Measurements from ENCODE around the gene PILRA. TPM values are rescaled to one million over a fixed set of nuclear protein-coding genes. Genes with fewer than 3 reads are reported as not detected.

Gene PILRA
- polyA plus RNA-seq, 1 donor (not counting 4 experiments of a cell fraction or from before 2014, with no cell fraction given) = 0.33 TPM

Small RNA genes within 50 kb of the gene (small RNA-seq; reads per million reads assigned to genes)
- 0 reads per million in 3 experiments for gene RF00019 (ENCODE audit: insufficient read length in 3 of 3, low read depth in 3 of 3, low replicate concordance in 1 of 3)

Other genes starting within 250 kb of the PILRA start
- gene MBLAC1, start 246.5 kb upstream of the PILRA start, polyA plus RNA-seq = 0.21 to 0.50 TPM (median 0.46 TPM) in 3 replicates
- 99.2 to 151 TPM (median 115 TPM) in 3 replicates for gene LAMTOR4, start 224.6 kb upstream of the PILRA start, polyA plus RNA-seq
- 3.1 to 4.7 TPM (median 4.4 TPM) in 3 replicates for gene TRAPPC14, start 214.8 kb upstream of the PILRA start, polyA plus RNA-seq
- 1.5 to 2.7 TPM (median 1.5 TPM) in 3 replicates for gene GAL3ST4, start 204.9 kb upstream of the PILRA start, polyA plus RNA-seq
- 0.55 to 0.81 TPM (median 0.61 TPM) in 3 replicates for gene GPC2, start 196.1 kb upstream of the PILRA start, polyA plus RNA-seq
- 0.10 to 0.28 TPM (median 0.15 TPM) in 3 replicates for gene STAG3, start 195.6 kb upstream of the PILRA start, polyA plus RNA-seq
- 0.31 to 0.41 TPM (median 0.36 TPM) in 3 replicates for gene PVRIG, start 153.5 kb upstream of the PILRA start, polyA plus RNA-seq
- not detected in 3 replicates for gene SPDYE3, start 65.8 kb upstream of the PILRA start, polyA plus RNA-seq
- 16.5 to 31.4 TPM (median 23.1 TPM) in 3 replicates for gene PILRB, start 15.4 kb upstream of the PILRA start, polyA plus RNA-seq
- 1.4 to 2.0 TPM (median 1.7 TPM) in 3 replicates for gene ZCWPW1, start 55.2 kb downstream of the PILRA start, polyA plus RNA-seq
- 10.6 to 14.7 TPM (median 10.8 TPM) in 3 replicates for gene MEPCE, start 56.3 kb downstream of the PILRA start, polyA plus RNA-seq
- gene PPP1R35, start 63.0 kb downstream of the PILRA start, polyA plus RNA-seq = 12.2 to 15.3 TPM (median 13.3 TPM) in 3 replicates
- gene SPACDR, start 90.8 kb downstream of the PILRA start, polyA plus RNA-seq = 0.24 to 0.54 TPM (median 0.37 TPM) in 3 replicates
- 8.4 to 16.6 TPM (median 9.1 TPM) in 3 replicates for gene TSC22D4, start 105.7 kb downstream of the PILRA start, polyA plus RNA-seq
- gene NYAP1, start 110.4 kb downstream of the PILRA start, polyA plus RNA-seq = 0.16 to 0.48 TPM (median 0.16 TPM) in 3 replicates
- gene AGFG2, start 165.7 kb downstream of the PILRA start, polyA plus RNA-seq = 3.1 to 4.1 TPM (median 3.4 TPM) in 3 replicates
- 0.16 to 0.21 TPM in 2 of 3 replicates, not detected in the other for gene SAP25, start 200.4 kb downstream of the PILRA start, polyA plus RNA-seq
- 4.9 to 8.1 TPM (median 7.3 TPM) in 3 replicates for gene LRCH4, start 212.6 kb downstream of the PILRA start, polyA plus RNA-seq
- 0.19 to 0.34 TPM (median 0.22 TPM) in 3 replicates for gene FBXO24, start 212.8 kb downstream of the PILRA start, polyA plus RNA-seq
- gene PCOLCE, start 228.9 kb downstream of the PILRA start, polyA plus RNA-seq = 0.63 to 1.3 TPM (median 0.80 TPM) in 3 replicates
- 4.1 to 17.0 TPM (median 5.5 TPM) in 3 replicates for gene MOSPD3, start 239.1 kb downstream of the PILRA start, polyA plus RNA-seq

All from keratinocyte (primary cell).